Thoracic aorta (tissue), 2 donors: Measurements from ENCODE around the gene MRPL17. TPM values are rescaled to one million over a fixed set of nuclear protein-coding genes. Genes with fewer than 3 reads are reported as not detected.
"Not testable (repeated sequence)": the region's sequence is repeated elsewhere in the genome, so short reads cannot be mapped to it uniquely, and the experiment has no call there.

ENCODE experiments used
- ATAC-seq: fragments of 150-250 bp; one replicate; pipeline ENCODE4 v1.8.0; 2017; ENCODE audit warnings: low read depth; ENCODE audit not compliant: insufficient number of reproducible peaks, low FRiP score
- DNase-seq: peaks from one replicate; pipeline ENCODE4 v3.0.0-alpha.2; 2020; ENCODE audit warnings: low spot score
- H3K27ac ChIP-seq, 2 donors: fragments of 200-600 bp; sonication (generic); 1 replicate in 1 of 2; 2 replicates in 1 of 2; pipeline ENCODE4 v1.5.1; 2016; ENCODE audit warnings: mild to moderate bottlenecking in 2 of 2, moderate library complexity in 2 of 2
- H3K27me3 ChIP-seq: fragments of 200-600 bp; sonication (generic); replicated peaks from 2 replicates; pipeline ENCODE4 v1.6.0; 2016; ENCODE audit warnings: mild to moderate bottlenecking; ENCODE audit not compliant: insufficient read depth
- H3K36me3 ChIP-seq: fragments of 200-600 bp; sonication (generic); one replicate; pipeline ENCODE4 v1.5.1; 2016
- H3K4me1 ChIP-seq, 2 donors: fragments of 200-600 bp; sonication (generic); 1 replicate in 1 of 2; 2 replicates in 1 of 2; pipeline versions ENCODE4 v1.5.1 to v1.6.0; 2016; ENCODE audit warnings: low read depth in 2 of 2, mild to moderate bottlenecking in 1 of 2; ENCODE audit not compliant: control insufficient read depth in 1 of 2
- H3K4me3 ChIP-seq: fragments of 200-600 bp; sonication (generic); 2 replicates; pipeline ENCODE4 v1.5.1; 2016; ENCODE audit warnings: mild to moderate bottlenecking
- H3K9me3 ChIP-seq: fragments of 200-600 bp; sonication (generic); 2 replicates; pipeline ENCODE4 v1.5.1; 2016
- total RNA-seq, 2 donors: library from RNA; depleted of rRNA; stranded (reverse); fragments of >200 nt; gene quantifications; one replicate each; pipeline versions ENCODE4 v1.1.0 to v1.2.3, GENCODE V29; 2016
- TF ChIP-seq, protein P1 (sequence below): fragments of 200-600 bp; sonication (generic); IDR thresholded peaks from one replicate; pipeline ENCODE4 v1.5.1; 2019; ENCODE audit warnings: antibody characterized with exemption

The MRPL17 gene
- total RNA-seq, 2 donors from 2014 or later, result 20.6 to 53.6 TPM

DNA sequence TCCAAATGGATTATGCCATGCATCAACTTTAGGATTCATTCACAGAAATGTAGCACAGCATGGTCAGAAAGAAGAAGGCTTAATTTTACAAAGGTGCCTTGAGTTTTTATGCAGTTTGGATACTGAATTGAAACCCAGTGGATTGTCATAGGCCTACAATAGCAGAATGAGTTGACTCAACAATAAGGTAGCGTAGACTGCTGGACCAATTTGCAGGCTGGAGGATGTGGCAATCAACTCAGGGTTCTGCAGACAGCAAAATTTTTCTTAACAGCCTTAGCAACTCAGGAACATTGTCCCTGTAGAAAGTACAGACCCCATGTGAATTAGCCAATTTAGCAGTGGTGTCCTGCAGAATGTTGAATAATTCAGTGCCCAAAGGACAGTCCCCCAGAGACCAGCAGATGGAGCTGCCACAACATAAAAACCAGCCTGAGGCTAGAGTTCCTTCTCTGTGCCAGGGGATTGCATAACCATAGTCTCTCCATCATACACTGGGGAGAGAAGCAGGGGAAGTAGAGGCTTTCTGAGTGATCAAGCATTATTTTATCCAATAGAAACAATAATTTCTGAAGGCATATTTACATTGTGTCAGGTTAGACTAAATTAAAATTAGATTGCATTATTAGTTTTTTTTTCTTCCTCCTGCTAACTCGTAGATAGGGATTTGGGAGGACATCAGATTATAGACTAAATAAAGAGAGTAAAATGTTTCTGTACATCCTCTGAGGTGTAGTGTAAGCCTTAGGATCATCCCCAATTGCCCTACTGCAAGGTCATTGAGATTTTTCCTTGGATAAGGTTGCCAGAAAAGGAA is 20.3 kb upstream of the MRPL17 start:
- ATAC-seq (peak; percentile 88), DNase-seq (no peak)
- Histone ChIP-seq H3K27me3 (no peaks in the 10 kb centered on the region), H3K4me1 (no peaks in the 10 kb centered on the region), H3K4me3 (no peak overlapping the region), H3K27ac (no peak overlapping the region), H3K9me3 (no peaks in the 10 kb centered on the region), H3K36me3 (no peaks in the 10 kb centered on the region)
- TF ChIP-seq, protein P1, sequence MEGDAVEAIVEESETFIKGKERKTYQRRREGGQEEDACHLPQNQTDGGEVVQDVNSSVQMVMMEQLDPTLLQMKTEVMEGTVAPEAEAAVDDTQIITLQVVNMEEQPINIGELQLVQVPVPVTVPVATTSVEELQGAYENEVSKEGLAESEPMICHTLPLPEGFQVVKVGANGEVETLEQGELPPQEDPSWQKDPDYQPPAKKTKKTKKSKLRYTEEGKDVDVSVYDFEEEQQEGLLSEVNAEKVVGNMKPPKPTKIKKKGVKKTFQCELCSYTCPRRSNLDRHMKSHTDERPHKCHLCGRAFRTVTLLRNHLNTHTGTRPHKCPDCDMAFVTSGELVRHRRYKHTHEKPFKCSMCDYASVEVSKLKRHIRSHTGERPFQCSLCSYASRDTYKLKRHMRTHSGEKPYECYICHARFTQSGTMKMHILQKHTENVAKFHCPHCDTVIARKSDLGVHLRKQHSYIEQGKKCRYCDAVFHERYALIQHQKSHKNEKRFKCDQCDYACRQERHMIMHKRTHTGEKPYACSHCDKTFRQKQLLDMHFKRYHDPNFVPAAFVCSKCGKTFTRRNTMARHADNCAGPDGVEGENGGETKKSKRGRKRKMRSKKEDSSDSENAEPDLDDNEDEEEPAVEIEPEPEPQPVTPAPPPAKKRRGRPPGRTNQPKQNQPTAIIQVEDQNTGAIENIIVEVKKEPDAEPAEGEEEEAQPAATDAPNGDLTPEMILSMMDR, result peak; percentile 44

DNA sequence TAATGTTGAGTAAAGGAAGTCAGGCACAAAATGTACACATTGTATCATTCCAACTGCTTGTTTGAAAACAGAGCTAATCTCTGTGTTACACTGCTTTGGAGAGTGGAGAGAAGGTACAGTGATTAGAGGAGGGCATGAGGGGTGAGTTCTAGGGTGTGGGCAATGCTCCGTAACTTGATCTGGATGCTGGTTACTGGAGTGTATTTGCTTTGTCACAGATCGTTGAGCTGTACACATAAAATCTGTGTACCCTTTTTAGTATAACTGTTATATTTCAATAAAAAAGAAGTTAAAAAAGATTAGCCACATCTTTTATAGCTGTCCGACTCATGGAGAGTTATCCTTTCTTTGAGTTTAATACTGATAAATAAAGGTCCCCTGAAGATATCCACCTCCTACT is 18.8 kb upstream of the MRPL17 start:
- not testable (repeated sequence) for DNase-seq, H3K27ac ChIP-seq, H3K36me3 ChIP-seq, H3K9me3 ChIP-seq, ATAC-seq, H3K4me3 ChIP-seq, H3K27me3 ChIP-seq, H3K4me1 ChIP-seq

DNA sequence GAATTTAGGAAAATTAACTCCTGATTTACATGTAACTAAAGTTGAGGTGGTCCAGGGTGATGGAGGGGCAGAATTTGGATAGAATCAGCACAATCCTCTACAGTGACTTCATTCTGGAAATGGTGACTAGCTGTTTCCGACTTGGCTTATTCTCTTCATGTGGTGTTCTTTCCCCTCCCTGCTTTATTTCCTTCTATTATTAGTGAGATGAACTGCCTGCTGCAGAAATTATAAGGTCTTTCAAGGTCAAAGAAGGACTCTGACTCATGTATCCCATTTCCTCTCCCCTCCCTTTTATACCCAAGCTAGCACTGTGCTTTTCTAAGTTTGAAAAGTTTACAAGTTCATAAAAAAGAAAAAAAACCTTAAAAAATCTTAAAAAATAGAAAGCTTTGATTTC is 12.2 kb upstream of the MRPL17 start:
- ATAC-seq (peak; percentile 98), DNase-seq (no peak)
- Histone ChIP-seq H3K36me3 (no peaks in the 10 kb centered on the region), H3K27ac (peak overlapping the region; percentile 73 to 84), H3K4me3 (no peak overlapping the region), H3K4me1 (peaks cover 17 to 33% of the 10 kb centered on the region in 2 donors), H3K9me3 (no peaks in the 10 kb centered on the region), H3K27me3 (no peaks in the 10 kb centered on the region)
- TF ChIP-seq, protein P1, result no peak

DNA sequence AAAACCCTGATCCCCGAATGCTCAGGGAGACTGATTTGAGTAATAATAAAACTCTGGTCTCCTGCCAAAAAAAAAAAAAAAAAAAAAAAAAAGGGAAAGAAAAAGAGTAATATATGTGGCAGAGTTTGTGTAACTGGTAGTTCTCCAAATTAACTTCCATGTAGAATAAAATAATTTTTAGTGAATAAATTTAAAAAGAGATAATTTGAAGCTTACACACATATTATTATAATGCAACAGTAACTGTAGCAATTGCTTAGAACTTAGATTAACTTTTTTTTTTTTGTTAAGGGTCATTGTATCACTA is 11.0 kb upstream of the MRPL17 start:
- TF ChIP-seq, protein P1, result no peak
- Histone ChIP-seq H3K27me3 (no peaks in the 10 kb centered on the region), H3K27ac (peak overlapping the region; percentile 73 to 84), H3K36me3 (no peaks in the 10 kb centered on the region), H3K4me3 (no peak overlapping the region), H3K9me3 (no peaks in the 10 kb centered on the region), H3K4me1 (peaks cover 17 to 33% of the 10 kb centered on the region in 2 donors)
- no peak for ATAC-seq
- no peak for DNase-seq

DNA sequence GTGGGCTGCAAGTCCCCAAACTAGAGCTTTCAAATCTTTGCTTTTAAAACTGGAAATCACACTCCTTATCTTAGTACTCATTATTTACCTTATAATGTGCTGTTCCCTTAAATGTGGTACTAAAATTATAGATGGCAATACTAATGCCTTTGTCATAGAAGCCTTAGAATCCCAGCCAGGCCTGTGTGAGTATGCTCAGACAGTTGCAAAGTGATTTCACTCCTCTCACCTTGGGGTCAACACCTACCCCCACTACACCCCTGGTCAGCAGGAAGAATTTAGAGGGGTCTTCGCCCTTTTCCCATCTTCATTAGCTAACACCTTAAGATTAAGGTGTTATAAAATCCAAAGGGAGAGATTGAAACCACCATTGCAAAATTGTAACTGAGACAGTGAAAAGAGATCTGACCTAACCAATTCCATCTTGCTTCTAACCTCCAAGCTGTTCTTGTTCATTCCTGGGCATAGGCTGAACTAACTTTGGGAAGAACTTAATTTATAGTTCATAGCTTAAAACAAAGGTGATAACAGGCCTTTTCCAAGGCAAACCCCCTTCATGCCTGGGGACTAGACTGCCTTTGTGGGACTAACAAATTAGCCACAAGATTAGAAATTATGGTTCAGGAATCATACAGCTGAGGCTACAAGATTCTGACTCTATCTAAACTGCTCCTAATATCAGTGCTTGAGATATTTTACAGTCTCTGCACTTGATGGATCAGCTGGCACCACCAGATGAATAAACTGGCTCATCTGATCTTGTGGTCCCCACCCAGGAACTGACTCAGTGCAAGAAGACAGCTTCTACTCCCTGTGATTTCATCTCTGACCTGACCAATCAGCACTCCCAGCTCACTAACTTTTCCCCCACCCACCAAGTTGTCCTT is 10.4 kb upstream of the MRPL17 start:
- peak overlapping the region; percentile 73 to 84 for H3K27ac ChIP-seq
- no peaks in the 10 kb centered on the region for H3K27me3 ChIP-seq
- H3K36me3 ChIP-seq, result no peaks in the 10 kb centered on the region
- peak; percentile 42 for DNase-seq
- H3K4me3 ChIP-seq, result no peak overlapping the region
- peaks cover 17 to 33% of the 10 kb centered on the region in 2 donors for H3K4me1 ChIP-seq
- TF ChIP-seq, protein P1, result no peak
- H3K9me3 ChIP-seq, result no peaks in the 10 kb centered on the region
- ATAC-seq, result peak; percentile 33
